NCI-H2227 (cell line): ENCODE data around the gene ROPN1B.

Source experiments
- DNase-seq: peaks from one replicate; lab custom pipeline; 2025; ENCODE audit not compliant: unreplicated experiment; lab: John Stamatoyannopoulos, UW

The ROPN1B gene

DNA sequence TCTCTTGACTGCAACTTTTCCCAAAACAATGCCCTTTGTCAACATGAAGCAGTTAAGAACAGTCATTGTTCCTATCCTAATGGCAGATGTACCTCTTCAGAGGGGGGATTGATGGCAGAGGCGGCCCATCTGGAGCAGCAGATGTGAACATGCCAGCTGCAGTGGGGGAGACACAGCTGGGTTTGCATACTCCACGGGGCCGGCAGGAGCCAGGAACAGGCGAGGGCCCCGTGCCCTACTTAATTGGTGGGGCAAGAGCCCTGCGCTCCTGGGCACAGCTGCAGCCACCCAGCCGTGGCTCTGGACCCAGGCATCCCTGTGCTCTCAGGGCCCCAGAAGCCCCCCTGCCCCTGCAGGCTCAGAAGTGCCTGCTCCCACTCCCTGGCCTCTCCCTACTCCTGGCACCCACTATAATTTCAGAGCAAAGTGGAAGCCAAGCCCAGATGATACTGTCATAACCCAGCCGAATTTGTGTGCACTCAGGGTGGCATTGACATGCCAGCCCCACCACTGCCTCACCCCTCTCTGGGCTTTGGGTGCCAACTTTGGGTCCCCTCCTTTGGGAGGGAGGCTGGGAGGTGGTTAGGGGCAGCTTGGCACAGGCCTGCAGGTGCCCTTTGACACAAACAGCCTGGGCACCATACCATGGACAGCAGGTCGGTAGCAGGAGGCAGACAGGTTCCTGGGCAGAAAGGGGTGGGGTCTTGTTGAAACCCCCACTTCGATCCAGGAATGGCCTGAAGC is 34.6 kb downstream of the ROPN1B start:
- DNase-seq: no peak

DNA sequence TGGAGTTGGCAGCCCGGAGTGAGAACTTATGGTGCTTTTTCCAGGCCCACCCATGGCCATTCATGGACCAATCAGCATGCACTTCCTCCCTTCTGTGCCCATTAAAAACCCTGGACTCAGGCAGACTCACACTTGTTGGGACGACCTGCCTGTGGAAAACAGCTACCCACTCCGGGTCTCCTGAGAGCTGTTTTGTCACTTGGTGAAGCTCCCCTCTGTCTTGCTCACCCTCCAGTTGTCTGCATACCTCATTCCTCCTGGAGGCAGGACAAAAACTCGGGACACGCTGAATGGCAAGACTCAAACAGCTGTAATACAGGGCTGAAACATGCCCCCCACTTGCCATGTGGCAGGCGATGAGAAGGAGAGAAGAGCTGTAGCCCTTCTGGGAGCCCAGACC is 35.2 kb downstream of the ROPN1B start:
- no peak for DNase-seq

- no peak for DNase-seq
Observed at GRCh38 chr3:126004692-126005091, 35.7 kb downstream of the ROPN1B start.

DNA sequence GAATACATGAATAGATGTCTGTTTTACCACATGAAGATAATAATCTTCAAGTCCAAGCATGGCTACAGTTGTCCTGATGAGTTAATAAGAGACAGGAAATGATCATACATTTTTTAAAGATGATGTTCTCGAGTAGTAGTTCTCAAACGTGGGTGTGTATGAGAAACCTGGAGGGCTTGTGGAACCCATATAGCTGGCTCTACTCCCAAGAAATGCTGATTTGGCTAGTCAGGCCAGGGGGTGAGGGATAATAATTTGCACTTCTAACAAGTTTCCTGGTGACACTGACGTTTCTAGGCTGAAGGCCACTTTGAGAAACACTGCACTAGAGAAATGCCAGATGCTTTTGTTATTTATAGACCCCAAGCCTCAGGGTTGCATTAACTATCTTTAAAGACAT is 37.0 kb downstream of the ROPN1B start:
- no peak for DNase-seq

GRCh38 chr3:126008219-126008618 is 39.2 kb downstream of the ROPN1B start:
- DNase-seq: no peak

- no peak for DNase-seq
Observed at GRCh38 chr3:126009181-126009580, 40.2 kb downstream of the ROPN1B start.

DNA sequence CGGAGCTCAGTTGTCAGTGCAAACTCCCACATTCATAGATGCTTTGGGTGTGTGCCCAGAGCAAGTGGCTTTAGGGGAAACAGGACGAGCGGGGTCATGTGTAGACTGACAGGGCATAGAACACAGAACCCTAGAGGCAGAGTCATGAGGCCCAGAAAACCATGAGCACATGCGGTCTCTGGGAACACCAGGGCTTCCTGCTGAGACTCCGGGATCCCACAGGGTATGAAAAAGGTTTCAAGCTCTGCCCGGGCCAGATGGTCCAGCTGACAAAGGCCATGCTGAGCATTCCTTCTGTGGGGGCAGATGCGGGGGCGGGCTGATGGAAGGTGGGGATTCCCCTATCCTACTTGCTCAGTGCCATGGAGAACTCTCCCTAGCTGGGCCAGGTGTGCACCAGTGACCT is 44.8 kb downstream of the ROPN1B start:
- no peak for DNase-seq

GRCh38 chr3:126014252-126014651 is 45.3 kb downstream of the ROPN1B start:
- DNase-seq: no peak

GRCh38 chr3:126015075-126015474 is 46.1 kb downstream of the ROPN1B start:
- no peak for DNase-seq

GRCh38 chr3:126016616-126017015 is 47.6 kb downstream of the ROPN1B start:
- DNase-seq: no peak

- DNase-seq: no peak
Observed at GRCh38 chr3:126017362-126017761, 48.4 kb downstream of the ROPN1B start.

DNA sequence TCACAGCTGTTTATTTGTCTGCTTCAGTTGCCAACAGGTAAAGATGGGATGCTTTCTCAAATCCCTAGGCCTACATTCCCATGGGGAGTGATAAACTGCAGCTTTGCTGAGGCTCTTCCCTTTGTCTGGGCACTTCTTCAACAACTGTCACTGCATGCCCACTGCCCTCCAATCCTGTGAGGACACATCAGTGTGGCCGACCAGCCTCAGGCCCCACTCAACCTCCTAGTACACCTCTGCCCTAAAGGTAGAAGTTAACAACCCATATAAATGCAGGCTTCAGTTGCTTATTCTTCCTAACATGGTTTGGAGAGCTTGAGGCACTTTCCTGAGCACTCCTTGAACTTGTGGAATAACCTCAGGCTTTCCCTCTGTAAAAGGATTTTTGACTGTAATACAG is 49.6 kb downstream of the ROPN1B start:
- no peak for DNase-seq

GRCh38 chr3:126018995-126019394 is 50.0 kb downstream of the ROPN1B start:
- no peak for DNase-seq

DNA sequence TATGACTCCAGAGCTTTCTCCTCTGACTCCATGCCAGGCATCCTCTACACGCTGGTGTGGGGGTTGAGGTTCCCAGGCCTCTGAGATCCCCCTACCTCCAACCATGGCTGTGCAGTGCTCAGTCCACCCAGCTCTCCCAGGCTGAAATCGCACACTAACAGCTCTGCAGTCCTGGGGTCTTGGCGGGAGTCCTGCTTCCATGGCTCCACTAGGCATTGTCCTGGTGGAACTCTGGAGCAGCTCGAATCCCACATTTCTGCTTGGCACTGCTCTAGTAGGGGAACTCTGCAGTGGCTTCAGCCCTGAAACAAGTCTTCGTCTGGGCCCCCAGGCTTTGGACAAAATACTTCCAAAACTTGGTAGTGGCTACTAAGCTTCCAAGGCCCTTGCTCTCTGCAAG is 50.7 kb downstream of the ROPN1B start:
- DNase-seq: no peak

DNA sequence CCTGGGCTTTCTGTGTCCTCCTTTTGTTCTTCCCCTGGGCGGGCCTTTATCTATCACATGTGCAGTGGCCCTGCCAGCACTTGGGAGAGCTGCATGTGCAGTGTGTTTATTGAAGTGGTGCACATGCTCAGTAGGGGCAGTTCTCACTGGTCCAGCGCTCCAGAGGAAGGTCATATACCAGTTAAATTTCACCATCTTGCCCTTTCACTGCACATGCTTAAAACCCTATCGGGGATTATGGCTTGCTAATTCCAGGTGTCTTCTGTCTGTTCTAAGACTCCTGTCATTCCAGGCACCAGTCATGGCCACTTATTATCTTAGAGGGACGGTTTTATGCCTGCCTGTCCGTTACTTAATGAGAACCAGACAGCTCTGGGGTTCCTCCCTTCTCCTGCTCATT is 52.2 kb downstream of the ROPN1B start:
- DNase-seq: no peak

- no peak for DNase-seq
Observed at GRCh38 chr3:126021702-126022101, 52.7 kb downstream of the ROPN1B start.

- DNase-seq: no peak
Observed at GRCh38 chr3:126022741-126023359, 53.9 kb downstream of the ROPN1B start.

- DNase-seq: no peak
Observed at GRCh38 chr3:126023390-126023789, 54.4 kb downstream of the ROPN1B start.

- DNase-seq: no peak
Observed at GRCh38 chr3:126024049-126024854, 55.3 kb downstream of the ROPN1B start.

DNA sequence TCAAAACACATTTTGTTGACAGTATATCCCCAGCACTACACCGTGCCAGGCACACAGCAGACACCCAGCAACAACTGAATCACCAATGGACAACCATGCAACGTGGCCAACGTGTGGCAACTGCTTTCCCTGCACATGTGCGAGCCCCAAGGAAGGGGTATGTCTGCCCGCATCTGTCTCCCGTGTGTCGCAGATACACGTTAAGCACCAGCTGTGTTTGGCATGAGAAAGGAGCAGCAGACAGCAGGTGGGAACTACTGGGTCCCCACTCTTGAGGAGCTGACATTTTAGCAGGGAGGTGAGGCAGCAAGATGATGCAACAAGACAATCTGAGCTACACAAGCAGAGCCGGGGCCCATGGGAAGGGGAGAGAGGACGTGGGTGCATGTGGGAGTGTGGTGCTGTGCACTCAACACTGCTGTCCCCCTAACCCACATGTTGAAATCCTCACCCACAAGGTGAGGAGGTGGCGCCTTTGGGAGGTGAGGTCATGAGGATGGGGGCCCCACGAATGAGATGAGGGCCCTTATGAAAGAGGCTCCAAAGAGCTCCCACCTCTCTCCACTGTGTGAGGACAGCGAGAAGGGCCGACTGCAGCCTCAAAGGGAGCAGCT is 56.2 kb downstream of the ROPN1B start:
- no peak for DNase-seq

- DNase-seq: no peak
Observed at GRCh38 chr3:126025862-126026261, 56.9 kb downstream of the ROPN1B start.
